Spleen (tissue), 13 donors: ENCODE measurements around the gene THSD7A. TPM values are rescaled to one million over a fixed set of nuclear protein-coding genes. Genes with fewer than 3 reads are reported as not detected.

Source experiments
- DNase-seq: peaks from one replicate; pipeline ENCODE4 v3.0.0-alpha.2; 2020
- H3K27ac ChIP-seq, 8 donors: fragments of 200-600 bp; sonication (generic) in 7 of 8; 1 replicate in 4 of 8; 2 replicates in 4 of 8; pipeline versions ENCODE4 v1.5.0 to v1.8.0; 2016 to 2021; ENCODE audit warnings: inconsistent platforms in 4 of 8, mild to moderate bottlenecking in 4 of 8, moderate library complexity in 1 of 8
- H3K27me3 ChIP-seq, 7 donors: fragments of 200-600 bp; sonication (generic) in 6 of 7; replicated peaks in 1 of 7; 1 replicate in 4 of 7; 2 replicates in 3 of 7; pipeline versions ENCODE4 v1.5.0 to v1.8.0; 2016 to 2021; ENCODE audit warnings: inconsistent platforms in 3 of 7, mild to moderate bottlenecking in 1 of 7
- H3K36me3 ChIP-seq, 6 donors: fragments of 200-600 bp; sonication (generic) in 5 of 6; 1 replicate in 4 of 6; 2 replicates in 2 of 6; pipeline versions ENCODE4 v1.5.0 to v1.8.0; 2016 to 2021; ENCODE audit warnings: inconsistent platforms in 2 of 6
- H3K4me1 ChIP-seq, 6 donors: fragments of 200-600 bp; sonication (generic) in 5 of 6; 1 replicate in 3 of 6; 2 replicates in 3 of 6; pipeline versions ENCODE4 v1.5.0 to v1.8.0; 2016 to 2021; ENCODE audit warnings: inconsistent platforms in 3 of 6
- H3K4me3 ChIP-seq, 8 donors: fragments of 200-600 bp; sonication (generic) in 7 of 8; 1 replicate in 4 of 8; 2 replicates in 4 of 8; pipeline versions ENCODE4 v1.5.0 to v1.8.0; 2016 to 2021; ENCODE audit warnings: inconsistent platforms in 4 of 8, mild to moderate bottlenecking in 4 of 8, moderate library complexity in 2 of 8
- H3K9me3 ChIP-seq, 8 donors: fragments of 200-600 bp; sonication (generic) in 7 of 8; 1 replicate in 4 of 8; 2 replicates in 4 of 8; pipeline versions ENCODE4 v1.5.0 to v1.8.0; 2016 to 2021; ENCODE audit warnings: inconsistent platforms in 4 of 8
- CTCF ChIP-seq, 11 experiments: fragments of 200-600 bp in 7 of 11; fragments of 450-650 bp in 4 of 11; sonication (generic) in 4 of 11; IDR thresholded peaks in 8 of 11; conservative IDR thresholded peaks in 3 of 11; 1 replicate in 7 of 11; 2 replicates in 4 of 11; pipeline versions ENCODE4 v1.4.0 to v1.8.0; 2016 to 2021; ENCODE audit warnings: antibody characterized with exemption in 11 of 11, inconsistent platforms in 4 of 11, mild to moderate bottlenecking in 1 of 11
- POLR2A ChIP-seq, 3 donors: fragments of 450-650 bp; IDR thresholded peaks; one replicate each; pipeline ENCODE4 v1.5.1; 2017; ENCODE audit warnings: antibody characterized with exemption in 3 of 3, mild to moderate bottlenecking in 1 of 3
- POLR2AphosphoS5 ChIP-seq, 3 donors: sonication (generic); formaldehyde crosslinking; IDR thresholded peaks; one replicate each; pipeline ENCODE4 v1.5.1; 2017; ENCODE audit warnings: antibody characterized with exemption in 3 of 3
- WGBS, 5 donors: extraction: QIAGEN DNeasy Blood & Tissue Kit in 3 of 5; methylation state at CpG; one replicate each; pipeline versions ENCODE4 v1.1.5 to v1.1.7; 2013 to 2018; 5-methylcytosine and 5-hydroxymethylcytosine counted together
- intact Hi-C: fragments of 100-400 bp; cut with DNase I; formaldehyde crosslinking; loops from one replicate; pipeline ENCODE4 v1.15.0; 2023; ENCODE audit warnings: low total_unique reads
- long read RNA-seq, 2 donors: transcript quantifications; one replicate each; lab custom pipeline, GENCODE V29; 2026
- polyA plus RNA-seq, 3 donors: library from polyadenylated mRNA; stranded (reverse); fragments of 200-250 nt; gene quantifications; one replicate each; pipeline ENCODE4 v1.2.1, GENCODE V29; 2013
- total RNA-seq, 7 donors: library from RNA; depleted of rRNA in 3 of 7; stranded (reverse); fragments of >200 nt in 3 of 7; fragmentation: NEBNext Ultra II Directional in 4 of 7; extraction: Animal tissue kit (Norgen Biotek cat#: 25700) in 4 of 7; gene quantifications; one replicate each; pipeline versions ENCODE4 v1.1.0 to v1.2.1, GENCODE V29; 2016 to 2021
- donor health status: healthy with polysubstance abuse.
- donor health status: DM: no; HTN: no; CAD: no; lungs with moderate emphysema.
- donor health status: DM: no; HTN: no; CAD: no.
- donor health status: Bipolar disorder and iron deficiency.
- donor health status: healthy.
- donor health status: DM: no; HTN: no; CAD: no.
- donor health status: DM: yes; HTN: yes; CAD: no.

The THSD7A gene
- total RNA-seq: 1 to 10 TPM; 3.6 to 8.7 (median 5.1) TPM
- polyA plus RNA-seq: under 1 TPM; 0.29 to 0.42 (median 0.33) TPM
- long read RNA-seq, donor 1: 0 reads
- long read RNA-seq, donor 2, partial matches to known transcripts: 0 of 1 reads
- long read RNA-seq, donor 2, other reads (novel, unspliced or antisense): 0 of 1 reads

GRCh38 chr7:11831736-11832495 is at the start of gene THSD7A:
Gene THSD7A, minus strand, starts transcription at chr7:11832198. Its CDS starts 252 bp downstream, at chr7:11831946.
- Histone ChIP-seq H3K27me3 (peaks cover 0 to 33% (median 17%) of the 10 kb centered on the region in 7 donors), H3K4me1 (peaks cover 0 to 23% (median 7%) of the 10 kb centered on the region in 6 donors), H3K27ac (peak within 1 kb of the TSS; percentile 16 to 87 (median 70)), H3K36me3 (no peaks in the 10 kb centered on the region), H3K4me3 (peak within 1 kb of the TSS; percentile 27 to 70 (median 37)), H3K9me3 (peaks cover 0 to 4% (median 0%) of the 10 kb centered on the region in 8 donors)
- DNase-seq: peak; percentile 84
- intact Hi-C loops: loop anchor here (10.0 kb wide), 2 partner anchors 397 to 483 kb away; no protein-coding TSS in a partner anchor
- 3 to 7% (median 6%) methylated on average over 47 to 62 of the region's 62 CpGs for WGBS, 5 donors
- TF ChIP-seq CTCF (IDR thresholded peaks at IDR 0.05 in 8 of 11, conservative IDR thresholded peaks at IDR 0.05 in 3 of 11) (peak in 2 of 11 experiments; percentile 16 to 20), POLR2A (IDR thresholded peaks at IDR 0.05) (no peak), POLR2AphosphoS5 (IDR thresholded peaks at IDR 0.05) (peak in 2 of 3 donors; percentile 41 to 56)

- Histone ChIP-seq H3K4me3 (no peak overlapping the region), H3K4me1 (no peaks in the 10 kb centered on the region), H3K36me3 (no peaks in the 10 kb centered on the region), H3K27me3 (no peaks in the 10 kb centered on the region), H3K9me3 (peaks cover 0 to 10% (median 6%) of the 10 kb centered on the region in 8 donors), H3K27ac (no peak overlapping the region)
- WGBS, 5 donors: 74 to 91% (median 80%) methylated on average over 5 of the region's 5 CpGs
- TF ChIP-seq POLR2A (IDR thresholded peaks at IDR 0.05) (no peak), POLR2AphosphoS5 (IDR thresholded peaks at IDR 0.05) (no peak), CTCF (IDR thresholded peaks at IDR 0.05 in 8 of 11, conservative IDR thresholded peaks at IDR 0.05 in 3 of 11) (no peak)
- intact Hi-C loops: no loop called here
- DNase-seq: no peak
Measured at GRCh38 chr7:11881680-11882079, 49.7 kb upstream of the THSD7A start.

GRCh38 chr7:11875635-11876034 is 43.6 kb upstream of the THSD7A start:
- intact Hi-C loops: no loop called here
- no peak for DNase-seq

More at GRCh38 chr7:11875635-11876034, 43.6 kb upstream of the THSD7A start:
- Histone ChIP-seq H3K4me3 (no peak overlapping the region), H3K36me3 (no peaks in the 10 kb centered on the region), H3K27me3 (no peaks in the 10 kb centered on the region), H3K27ac (no peak overlapping the region), H3K4me1 (no peaks in the 10 kb centered on the region), H3K9me3 (peaks cover 0 to 13% (median 3%) of the 10 kb centered on the region in 8 donors)
- 60 to 89% (median 71%) methylated on average over 1 of the region's 1 CpG for WGBS, 5 donors
- no peak for TF ChIP-seq POLR2AphosphoS5 (IDR thresholded peaks at IDR 0.05)
- no peak for TF ChIP-seq CTCF (IDR thresholded peaks at IDR 0.05 in 8 of 11, conservative IDR thresholded peaks at IDR 0.05 in 3 of 11)
- no peak for TF ChIP-seq POLR2A (IDR thresholded peaks at IDR 0.05)
